CD4-positive, alpha-beta T cell treated with Interferon gamma for 1 hour (primary cell): ENCODE results near the gene CLSTN1.
"Not testable (repeated sequence)": the region's sequence is repeated elsewhere in the genome, so short reads cannot be mapped to it uniquely, and the experiment has no call there.

Source experiments
- DNase-seq: peaks from one replicate; pipeline ENCODE4 v3.0.0-alpha.2; 2020

Gene CLSTN1

GRCh38 chr1:9728451-9729295, 95.1 kb downstream of the CLSTN1 start:
- DNase-seq, result peak; percentile 51

GRCh38 chr1:9726905-9727595, 96.7 kb downstream of the CLSTN1 start:
- DNase-seq, result no peak

- no peak for DNase-seq
Measured at GRCh38 chr1:9726406-9726805, 97.4 kb downstream of the CLSTN1 start.

- peak; percentile 67 for DNase-seq
Measured at GRCh38 chr1:9724706-9725476, 98.9 kb downstream of the CLSTN1 start.

- no peak for DNase-seq
Measured at GRCh38 chr1:9723926-9724325, 99.8 kb downstream of the CLSTN1 start.

- no peak for DNase-seq
Measured at GRCh38 chr1:9723068-9723805, 100.5 kb downstream of the CLSTN1 start.

- DNase-seq, result no peak
Measured at GRCh38 chr1:9722378-9722749, 101.4 kb downstream of the CLSTN1 start.

- peak; percentile 77 for DNase-seq
Measured at GRCh38 chr1:9721606-9722377, 102.0 kb downstream of the CLSTN1 start.

- DNase-seq, result no peak
Measured at GRCh38 chr1:9720785-9721605, 102.8 kb downstream of the CLSTN1 start.

- no peak for DNase-seq
Measured at GRCh38 chr1:9719978-9720722, 103.6 kb downstream of the CLSTN1 start.

GRCh38 chr1:9718006-9718680, 105.6 kb downstream of the CLSTN1 start:
- no peak for DNase-seq

- DNase-seq, result peak; percentile 89
Measured at GRCh38 chr1:9717193-9718005, 106.4 kb downstream of the CLSTN1 start.

- DNase-seq, result no peak
Measured at GRCh38 chr1:9716404-9717192, 107.2 kb downstream of the CLSTN1 start.

GRCh38 chr1:9715536-9716226, 108.1 kb downstream of the CLSTN1 start:
- peak; percentile 60 for DNase-seq

- DNase-seq, result no peak
Measured at GRCh38 chr1:9714257-9714718, 109.5 kb downstream of the CLSTN1 start.

GRCh38 chr1:9712767-9713166, 111.0 kb downstream of the CLSTN1 start:
- DNase-seq, result not testable (repeated sequence)

- DNase-seq, result no peak
Measured at GRCh38 chr1:9711466-9712020, 112.2 kb downstream of the CLSTN1 start.
